Gastrocnemius medialis (tissue), 4 donors: ENCODE data around the gene FASTKD2. TPM values are rescaled to one million over a fixed set of nuclear protein-coding genes. Genes with fewer than 3 reads are reported as not detected.

Experiments used
- ATAC-seq, 2 donors: fragments of 150-250 bp; one replicate each; pipeline ENCODE4 v1.9.1; 2016
- DNase-seq, 2 donors: peaks; one replicate each; pipeline ENCODE4 v3.0.0-alpha.2; 2019
- H3K27ac ChIP-seq, 4 donors: fragments of 200-600 bp; sonication (generic); 1 replicate in 1 of 4; 2 replicates in 3 of 4; pipeline ENCODE4 v1.5.1; 2016 to 2018; ENCODE audit warnings: mild to moderate bottlenecking in 2 of 4, moderate library complexity in 1 of 4
- H3K27me3 ChIP-seq, 3 donors: fragments of 200-600 bp; sonication (generic) in 2 of 3; 1 replicate in 1 of 3; 2 replicates in 2 of 3; pipeline versions ENCODE4 v1.5.1 to v1.6.0; 2016 to 2019; ENCODE audit warnings: mild to moderate bottlenecking in 1 of 3, moderate library complexity in 1 of 3
- H3K36me3 ChIP-seq, 2 donors: fragments of 200-600 bp; sonication (generic) in 1 of 2; one replicate each; pipeline ENCODE4 v1.5.1; 2017 to 2018
- H3K4me1 ChIP-seq, 2 donors: fragments of 200-600 bp; sonication (generic) in 1 of 2; one replicate each; pipeline ENCODE4 v1.5.1; 2016 to 2017; ENCODE audit warnings: mild to moderate bottlenecking in 2 of 2
- H3K4me3 ChIP-seq, 4 donors: fragments of 200-600 bp; sonication (generic) in 3 of 4; 1 replicate in 1 of 4; 2 replicates in 3 of 4; pipeline ENCODE4 v1.5.1; 2016 to 2019; ENCODE audit warnings: mild to moderate bottlenecking in 2 of 4
- H3K9me3 ChIP-seq, 3 donors: fragments of 200-600 bp; sonication (generic) in 2 of 3; 1 replicate in 1 of 3; 2 replicates in 2 of 3; pipeline ENCODE4 v1.5.1; 2016 to 2019
- POLR2A ChIP-seq, 2 donors: fragments of 450-650 bp; IDR thresholded peaks; one replicate each; pipeline ENCODE4 v1.6.1; 2017; ENCODE audit warnings: antibody characterized with exemption in 2 of 2, mild to moderate bottlenecking in 2 of 2, moderate library complexity in 2 of 2
- in situ Hi-C, 4 donors: fragments of 200-750 bp; cut with MboI; loops; one replicate each; pipeline versions ENCODE4 v1.15.0 to v1.8.0; 2017; ENCODE audit warnings: low sequenced_read_pairs in 4 of 4
- intact Hi-C: fragments of 100-400 bp; cut with DNase I; formaldehyde crosslinking; loops from one replicate; pipeline ENCODE4 v1.15.1; 2023; ENCODE audit warnings: low total_unique reads
- total RNA-seq, 4 donors: library from RNA; depleted of rRNA; stranded (reverse); fragments of >200 nt; gene quantifications; one replicate each; pipeline versions ENCODE4 v1.1.0 to v1.2.3, GENCODE V29; 2016
- TF ChIP-seq, protein P1 (sequence below), 5 experiments: fragments of 450-650 bp in 3 of 5; fragments of 200-600 bp in 2 of 5; sonication (generic) in 2 of 5; IDR thresholded peaks in 4 of 5; conservative IDR thresholded peaks in 1 of 5; 1 replicate in 4 of 5; 2 replicates in 1 of 5; pipeline ENCODE4 v1.5.1; 2016 to 2019; ENCODE audit warnings: antibody characterized with exemption in 5 of 5, mild to moderate bottlenecking in 3 of 5, moderate library complexity in 3 of 5

Gene FASTKD2
- total RNA-seq, 4 donors from 2014 or later, result 42.9 to 68.6 (median 54.9) TPM

GRCh38 chr2:206736935-206737334, 28.5 kb upstream of the FASTKD2 start:
- ATAC-seq (no peak), DNase-seq (no peak)
- no peaks in the 10 kb centered on the region for H3K4me1 ChIP-seq
- intact Hi-C loops, result no loop called here
- in situ Hi-C loops, result no loop called here
- no peak for TF ChIP-seq POLR2A (IDR thresholded peaks at IDR 0.05)
- TF ChIP-seq, protein P1, sequence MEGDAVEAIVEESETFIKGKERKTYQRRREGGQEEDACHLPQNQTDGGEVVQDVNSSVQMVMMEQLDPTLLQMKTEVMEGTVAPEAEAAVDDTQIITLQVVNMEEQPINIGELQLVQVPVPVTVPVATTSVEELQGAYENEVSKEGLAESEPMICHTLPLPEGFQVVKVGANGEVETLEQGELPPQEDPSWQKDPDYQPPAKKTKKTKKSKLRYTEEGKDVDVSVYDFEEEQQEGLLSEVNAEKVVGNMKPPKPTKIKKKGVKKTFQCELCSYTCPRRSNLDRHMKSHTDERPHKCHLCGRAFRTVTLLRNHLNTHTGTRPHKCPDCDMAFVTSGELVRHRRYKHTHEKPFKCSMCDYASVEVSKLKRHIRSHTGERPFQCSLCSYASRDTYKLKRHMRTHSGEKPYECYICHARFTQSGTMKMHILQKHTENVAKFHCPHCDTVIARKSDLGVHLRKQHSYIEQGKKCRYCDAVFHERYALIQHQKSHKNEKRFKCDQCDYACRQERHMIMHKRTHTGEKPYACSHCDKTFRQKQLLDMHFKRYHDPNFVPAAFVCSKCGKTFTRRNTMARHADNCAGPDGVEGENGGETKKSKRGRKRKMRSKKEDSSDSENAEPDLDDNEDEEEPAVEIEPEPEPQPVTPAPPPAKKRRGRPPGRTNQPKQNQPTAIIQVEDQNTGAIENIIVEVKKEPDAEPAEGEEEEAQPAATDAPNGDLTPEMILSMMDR (IDR thresholded peaks at IDR 0.05 in 4 of 5, conservative IDR thresholded peaks at IDR 0.05 in 1 of 5), result no peak
- no peaks in the 10 kb centered on the region for H3K9me3 ChIP-seq
- H3K27ac ChIP-seq, result no peak overlapping the region
- no peak overlapping the region for H3K4me3 ChIP-seq
- no peaks in the 10 kb centered on the region for H3K27me3 ChIP-seq
- no peaks in the 10 kb centered on the region for H3K36me3 ChIP-seq

GRCh38 chr2:206739271-206739670, 26.1 kb upstream of the FASTKD2 start:
- H3K36me3 ChIP-seq, result no peaks in the 10 kb centered on the region
- ATAC-seq (no peak), DNase-seq (no peak)
- intact Hi-C loops (no loop called here), in situ Hi-C loops (no loop called here)
- TF ChIP-seq, protein P1 (IDR thresholded peaks at IDR 0.05 in 4 of 5, conservative IDR thresholded peaks at IDR 0.05 in 1 of 5), result no peak
- no peak for TF ChIP-seq POLR2A (IDR thresholded peaks at IDR 0.05)
- no peaks in the 10 kb centered on the region for H3K4me1 ChIP-seq
- H3K4me3 ChIP-seq, result no peak overlapping the region
- no peak overlapping the region for H3K27ac ChIP-seq
- H3K27me3 ChIP-seq, result no peaks in the 10 kb centered on the region
- no peaks in the 10 kb centered on the region for H3K9me3 ChIP-seq

- no peak for ATAC-seq
- Histone ChIP-seq H3K36me3 (no peaks in the 10 kb centered on the region), H3K4me3 (no peak overlapping the region), H3K9me3 (no peaks in the 10 kb centered on the region), H3K27me3 (no peaks in the 10 kb centered on the region), H3K27ac (no peak overlapping the region), H3K4me1 (no peaks in the 10 kb centered on the region)
- intact Hi-C loops (no loop called here), in situ Hi-C loops (no loop called here)
- TF ChIP-seq, protein P1 (IDR thresholded peaks at IDR 0.05 in 4 of 5, conservative IDR thresholded peaks at IDR 0.05 in 1 of 5), result no peak
- TF ChIP-seq POLR2A (IDR thresholded peaks at IDR 0.05), result no peak
- DNase-seq, result no peak
These were observed 24.6 kb upstream of the FASTKD2 start for GRCh38 chr2:206740800-206741199.

DNA sequence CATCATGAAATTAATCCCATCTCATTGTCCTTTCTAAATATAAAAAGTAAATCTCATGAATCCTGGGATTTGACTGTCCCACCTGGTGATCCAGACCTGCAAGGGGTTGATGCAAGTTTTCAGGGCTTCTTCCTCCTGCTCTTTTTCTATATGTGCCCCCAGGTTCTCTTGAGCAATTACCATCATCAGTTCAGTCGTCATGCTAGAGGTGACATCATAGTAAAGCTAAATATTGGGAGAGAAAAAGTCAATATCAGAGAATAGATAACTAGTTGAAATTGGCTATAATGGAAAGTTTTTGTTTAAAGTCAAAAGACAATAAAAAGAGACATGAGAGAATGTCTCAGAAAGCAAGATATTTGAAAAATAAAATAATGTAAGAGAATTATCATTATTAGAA, 8.6 kb upstream of the FASTKD2 start:
- ATAC-seq (no peak), DNase-seq (no peak)
- intact Hi-C loops (no loop called here), in situ Hi-C loops (no loop called here)
- Histone ChIP-seq H3K27ac (no peak overlapping the region), H3K36me3 (no peaks in the 10 kb centered on the region), H3K4me1 (no peaks in the 10 kb centered on the region), H3K4me3 (no peak overlapping the region), H3K27me3 (no peaks in the 10 kb centered on the region), H3K9me3 (no peaks in the 10 kb centered on the region)
- TF ChIP-seq POLR2A (IDR thresholded peaks at IDR 0.05), result no peak
- TF ChIP-seq, protein P1 (IDR thresholded peaks at IDR 0.05 in 4 of 5, conservative IDR thresholded peaks at IDR 0.05 in 1 of 5), result no peak

- ATAC-seq (no peak), DNase-seq (no peak)
- in situ Hi-C loops (no loop called here), intact Hi-C loops (loop anchor here (2.0 to 5.0 kb wide), 3 partner anchors 403 to 1488 kb away; partner anchors contain the start of genes CREB1 and KLF7)
- TF ChIP-seq POLR2A (IDR thresholded peaks at IDR 0.05), result no peak
- TF ChIP-seq, protein P1 (IDR thresholded peaks at IDR 0.05 in 4 of 5, conservative IDR thresholded peaks at IDR 0.05 in 1 of 5), result no peak
- Histone ChIP-seq H3K4me3 (peak overlapping the region; percentile 58 to 96 (median 81)), H3K4me1 (peaks cover 30 to 43% of the 10 kb centered on the region in 2 donors), H3K36me3 (peaks cover 0 to 11% of the 10 kb centered on the region in 2 donors), H3K9me3 (no peaks in the 10 kb centered on the region), H3K27me3 (no peaks in the 10 kb centered on the region), H3K27ac (peak overlapping the region; percentile 83 to 96 (median 92))
These were observed 649 bp upstream of the FASTKD2 start for GRCh38 chr2:206764673-206765241.
